ENCODE measurements around the gene CHRNG.

Gene CHRNG

DNA sequence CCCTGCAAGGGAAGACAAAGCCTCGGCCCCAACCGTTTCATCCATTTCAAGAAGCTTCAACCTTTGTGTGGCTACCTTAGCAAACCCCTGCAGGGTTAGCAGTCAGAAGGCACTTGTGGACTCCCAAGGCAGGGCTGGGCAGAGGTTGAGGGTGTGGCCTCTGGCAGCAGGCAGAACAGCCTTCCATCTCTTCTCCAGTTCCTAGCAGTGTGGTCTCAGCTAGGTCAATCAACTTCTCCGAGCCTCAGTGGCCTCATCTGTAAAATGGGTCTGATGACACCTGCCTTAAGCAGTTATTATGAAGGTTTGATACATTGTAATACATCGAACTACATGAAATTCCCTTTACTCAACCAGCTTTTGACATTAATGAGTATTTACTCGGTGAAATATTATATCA lies 26.1 kb upstream of the CHRNG start:
- Mint-ChIP-seq H3K4me3 (no peak overlapping the region), H3K27me3 (peaks cover 58% of the 10 kb centered on the region), H3K36me3 (ENCODE audit: insufficient read depth) (no peaks in the 10 kb centered on the region)

DNA sequence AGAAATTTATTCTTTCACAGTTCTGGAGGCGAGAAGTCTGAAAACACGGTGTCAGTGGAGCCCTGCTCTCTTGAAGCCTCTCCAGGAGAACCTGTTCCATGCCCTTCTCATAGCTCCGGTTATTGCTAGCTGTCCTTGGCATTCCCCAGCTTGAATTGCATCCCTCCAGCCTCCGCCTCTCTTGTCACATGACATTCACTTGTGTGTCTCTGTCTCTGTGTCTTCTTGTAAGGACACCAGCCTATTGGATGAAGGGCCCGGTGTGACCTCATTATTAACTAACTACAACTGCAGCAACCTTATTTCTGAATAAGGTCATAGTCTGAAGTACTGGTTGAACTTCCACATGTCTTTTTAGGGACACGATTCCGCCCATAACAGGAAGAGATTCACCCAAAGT lies 23.9 kb upstream of the CHRNG start:
- Mint-ChIP-seq H3K9me3 (no peaks in the 10 kb centered on the region), H3K27ac (ENCODE audit: low read depth) (no peak overlapping the region), H3K27me3 (peaks cover 67% of the 10 kb centered on the region), H3K4me3 (no peak overlapping the region), H3K36me3 (ENCODE audit: insufficient read depth) (peaks cover under 1% of the 10 kb centered on the region), H3K4me1 (no peaks in the 10 kb centered on the region)
- ATAC-seq (replicated peaks; ENCODE audit: extremely low read depth, poor library complexity, severe bottlenecking) (no peak), DNase-seq (ENCODE audit: low spot score in 2 of 2) (no peak)

More for the DNA sequence above, 26.1 kb upstream of the CHRNG start:
- ATAC-seq (replicated peaks; ENCODE audit: extremely low read depth, poor library complexity, severe bottlenecking) (no peak), DNase-seq (ENCODE audit: low spot score in 2 of 2) (no peak)
- no peak overlapping the region for H3K27ac Mint-ChIP-seq (ENCODE audit: low read depth)
- no peaks in the 10 kb centered on the region for H3K4me1 Mint-ChIP-seq
- H3K9me3 Mint-ChIP-seq = no peaks in the 10 kb centered on the region

DNA sequence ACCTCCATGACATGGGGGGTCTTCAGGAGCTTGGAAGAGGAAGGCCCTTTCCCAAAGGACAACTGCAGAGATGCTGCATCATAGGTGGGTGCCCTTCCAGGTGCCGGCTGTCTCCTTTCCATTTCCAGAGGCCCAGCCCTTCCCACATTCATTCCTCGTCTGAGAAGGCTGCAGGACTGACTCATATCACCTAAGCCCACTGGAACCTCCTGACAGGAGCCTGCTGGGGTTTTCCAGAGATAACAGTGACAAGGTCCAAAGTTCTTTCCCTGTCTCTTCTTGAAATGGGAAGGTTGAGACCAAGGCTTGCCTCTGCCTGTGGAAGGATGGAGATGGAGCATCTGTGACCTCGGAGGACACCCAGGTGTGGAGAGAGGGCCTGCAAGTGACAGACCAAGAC lies 22.9 kb upstream of the CHRNG start:
- no peak overlapping the region for H3K4me3 Mint-ChIP-seq
- H3K4me1 Mint-ChIP-seq = peaks cover 4% of the 10 kb centered on the region
- DNase-seq (ENCODE audit: low spot score in 2 of 2) (no peak), ATAC-seq (replicated peaks; ENCODE audit: extremely low read depth, poor library complexity, severe bottlenecking) (no peak)
- peaks cover 77% of the 10 kb centered on the region for H3K27me3 Mint-ChIP-seq
- no peaks in the 10 kb centered on the region for H3K9me3 Mint-ChIP-seq
- H3K27ac Mint-ChIP-seq (ENCODE audit: low read depth) = no peak overlapping the region
- H3K36me3 Mint-ChIP-seq (ENCODE audit: insufficient read depth) = peaks cover 3% of the 10 kb centered on the region

DNA sequence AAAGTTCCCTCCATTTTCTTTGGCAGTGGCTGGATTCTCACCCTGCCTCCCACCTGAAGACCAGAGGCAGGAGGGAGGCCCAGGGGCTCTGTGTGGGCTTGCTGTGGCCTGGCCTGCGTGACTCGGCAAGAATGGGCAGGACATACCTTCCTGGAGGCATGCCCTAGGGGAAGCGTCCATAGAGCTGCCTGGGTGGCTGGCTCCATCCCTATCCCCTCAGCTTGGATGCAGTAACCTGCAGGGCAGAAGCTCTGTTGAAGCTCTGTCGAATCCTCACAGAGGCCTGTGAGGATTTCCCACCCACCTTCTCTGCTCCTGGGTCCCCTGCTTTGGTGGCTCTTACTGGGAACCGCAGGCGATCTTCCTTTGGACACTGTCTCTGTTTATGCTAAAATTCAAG lies 20.6 kb upstream of the CHRNG start:
- Mint-ChIP-seq H3K9me3 (no peaks in the 10 kb centered on the region), H3K4me3 (no peak overlapping the region), H3K4me1 (peaks cover 10% of the 10 kb centered on the region), H3K36me3 (ENCODE audit: insufficient read depth) (peaks cover 3% of the 10 kb centered on the region), H3K27me3 (peaks cover 70% of the 10 kb centered on the region), H3K27ac (ENCODE audit: low read depth) (no peak overlapping the region)
- ATAC-seq (replicated peaks; ENCODE audit: extremely low read depth, poor library complexity, severe bottlenecking) (no peak), DNase-seq (ENCODE audit: low spot score in 2 of 2) (no peak)

DNA sequence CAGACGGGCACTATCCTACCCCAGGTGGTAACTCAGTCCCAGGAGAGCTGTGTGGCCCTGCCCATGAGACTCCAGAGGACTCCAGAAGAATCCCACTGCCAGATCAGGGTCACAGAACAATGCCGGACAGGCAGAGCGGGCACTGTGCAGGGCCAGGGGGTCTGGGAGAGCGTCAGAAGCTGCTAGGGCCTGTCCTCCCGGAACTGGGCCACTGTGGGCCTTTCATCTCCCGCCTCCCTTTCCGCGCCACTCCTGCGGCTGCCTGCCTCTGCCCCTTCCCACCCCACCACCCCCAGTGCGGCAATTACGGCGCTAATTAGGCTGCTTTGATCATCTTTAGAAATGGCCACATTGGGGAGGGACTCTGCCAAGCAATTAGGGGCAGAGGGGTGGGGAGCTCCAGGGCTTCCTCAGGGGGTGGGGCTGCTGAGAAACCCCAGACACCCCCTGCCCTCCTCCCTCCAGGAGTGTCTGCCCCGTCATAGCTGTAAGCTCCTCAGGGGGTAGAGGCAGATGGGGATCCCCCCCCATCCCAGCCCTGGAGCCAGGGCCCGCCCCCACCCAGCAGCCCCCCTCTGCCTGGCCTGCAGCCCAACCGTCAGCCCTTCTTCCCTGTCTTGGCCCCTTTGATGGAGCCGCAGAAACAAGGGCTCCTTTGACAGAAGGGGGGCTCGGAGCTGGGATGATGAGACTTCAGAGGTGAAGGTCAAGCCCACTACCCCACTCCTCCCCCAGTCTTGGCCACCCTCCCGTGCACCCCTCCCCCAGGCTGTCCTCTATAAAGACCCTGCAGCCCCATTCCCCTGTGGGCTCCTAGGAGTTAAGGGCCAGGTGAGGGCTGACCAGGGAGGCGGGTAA lies 19.7 kb upstream of the CHRNG start, which contains the start of gene PRSS56:
PRSS56 (plus strand) TSS at position 808 of the 858 bp plus-strand sequence. CDS start 211 bp downstream, outside the sequence.
- Mint-ChIP-seq H3K4me1 (peaks cover 10% of the 10 kb centered on the region), H3K27ac (ENCODE audit: low read depth) (no peak within 1 kb of the TSS), H3K4me3 (peak within 1 kb of the TSS; percentile 72), H3K9me3 (no peaks in the 10 kb centered on the region), H3K36me3 (ENCODE audit: insufficient read depth) (peaks cover 3% of the 10 kb centered on the region), H3K27me3 (peaks cover 68% of the 10 kb centered on the region)
- ATAC-seq (replicated peaks; ENCODE audit: extremely low read depth, poor library complexity, severe bottlenecking) (no peak), DNase-seq (ENCODE audit: low spot score in 2 of 2) (no peak)

DNA sequence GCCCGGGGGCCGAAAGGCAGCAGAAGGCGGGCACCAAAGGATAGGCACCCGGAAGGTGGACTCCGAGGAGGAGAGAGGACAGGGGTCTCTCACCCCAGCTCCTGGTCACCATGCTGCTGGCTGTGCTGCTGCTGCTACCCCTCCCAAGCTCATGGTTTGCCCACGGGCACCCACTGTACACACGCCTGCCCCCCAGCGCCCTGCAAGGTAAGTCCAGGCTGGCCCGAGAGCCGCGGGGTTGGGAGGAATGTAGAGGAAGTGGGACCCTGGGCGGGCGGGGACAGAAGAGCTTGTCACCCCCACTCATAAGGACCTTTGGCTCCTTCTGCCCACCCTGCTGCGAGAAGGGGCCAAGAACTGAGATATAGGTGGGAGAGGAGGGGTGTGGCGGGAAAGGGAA lies 19.0 kb upstream of the CHRNG start:
- Mint-ChIP-seq H3K27me3 (peaks cover 68% of the 10 kb centered on the region), H3K4me3 (no peak overlapping the region), H3K9me3 (no peaks in the 10 kb centered on the region), H3K27ac (ENCODE audit: low read depth) (no peak overlapping the region), H3K36me3 (ENCODE audit: insufficient read depth) (peaks cover 3% of the 10 kb centered on the region), H3K4me1 (peaks cover 10% of the 10 kb centered on the region)
- DNase-seq (ENCODE audit: low spot score in 2 of 2) (no peak), ATAC-seq (replicated peaks; ENCODE audit: extremely low read depth, poor library complexity, severe bottlenecking) (no peak)

DNA sequence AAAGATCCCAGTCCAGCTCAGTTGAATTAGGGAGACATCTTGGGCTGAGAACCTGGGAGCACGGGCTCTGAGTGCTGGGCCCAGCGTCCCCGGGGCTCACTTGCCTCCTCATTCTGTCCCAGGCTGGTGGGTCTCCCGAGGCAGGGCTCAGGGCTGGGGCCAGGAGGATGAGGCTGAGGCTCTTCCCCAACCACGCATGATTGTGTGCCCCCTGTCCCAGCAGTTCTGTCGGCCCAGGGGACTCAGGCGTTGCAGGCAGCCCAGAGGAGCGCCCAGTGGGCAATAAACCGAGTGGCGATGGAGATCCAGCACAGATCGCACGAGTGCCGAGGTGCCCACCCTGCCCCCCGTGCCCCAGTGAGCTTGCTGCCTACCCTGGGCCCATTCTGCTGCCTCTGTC lies 18.4 kb upstream of the CHRNG start:
- DNase-seq (ENCODE audit: low spot score in 2 of 2) (no peak), ATAC-seq (replicated peaks; ENCODE audit: extremely low read depth, poor library complexity, severe bottlenecking) (no peak)
- Mint-ChIP-seq H3K27ac (ENCODE audit: low read depth) (no peak overlapping the region), H3K4me3 (peak overlapping the region; percentile 72), H3K4me1 (peaks cover 10% of the 10 kb centered on the region), H3K9me3 (no peaks in the 10 kb centered on the region), H3K27me3 (peaks cover 68% of the 10 kb centered on the region), H3K36me3 (ENCODE audit: insufficient read depth) (peaks cover 3% of the 10 kb centered on the region)

DNA sequence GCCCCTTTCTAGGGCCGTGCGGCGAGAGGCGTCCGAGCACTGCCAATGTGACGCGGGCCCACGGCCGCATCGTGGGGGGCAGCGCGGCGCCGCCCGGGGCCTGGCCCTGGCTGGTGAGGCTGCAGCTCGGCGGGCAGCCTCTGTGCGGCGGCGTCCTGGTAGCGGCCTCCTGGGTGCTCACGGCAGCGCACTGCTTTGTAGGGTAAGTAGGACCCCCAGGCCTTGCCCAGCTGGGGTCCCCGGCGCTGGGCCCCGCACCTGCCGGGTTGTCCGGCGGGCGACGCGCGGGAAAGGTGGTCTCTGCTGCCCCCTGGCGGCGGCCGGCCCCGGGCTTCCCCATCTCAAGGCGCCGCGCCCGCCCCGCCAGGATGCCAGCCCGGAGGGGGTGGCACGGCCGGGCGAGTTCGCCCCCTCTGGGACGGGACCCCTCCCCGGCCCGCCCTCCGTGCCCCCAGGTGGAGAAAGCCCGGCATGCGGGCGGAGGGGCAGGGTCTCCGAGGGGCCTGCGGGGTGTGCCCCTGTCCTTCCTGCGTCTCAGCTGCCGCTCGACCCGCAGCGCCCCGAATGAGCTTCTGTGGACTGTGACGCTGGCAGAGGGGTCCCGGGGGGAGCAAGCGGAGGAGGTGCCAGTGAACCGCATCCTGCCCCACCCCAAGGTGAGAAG lies 17.4 kb upstream of the CHRNG start:
- H3K9me3 Mint-ChIP-seq = no peaks in the 10 kb centered on the region
- peak overlapping the region; percentile 72 for H3K4me3 Mint-ChIP-seq
- H3K27ac Mint-ChIP-seq (ENCODE audit: low read depth) = no peak overlapping the region
- peak; percentile 54 for ATAC-seq (replicated peaks; ENCODE audit: extremely low read depth, poor library complexity, severe bottlenecking)
- peak; percentile 33 to 75 for DNase-seq (ENCODE audit: low spot score in 2 of 2)
- peaks cover 3% of the 10 kb centered on the region for H3K36me3 Mint-ChIP-seq (ENCODE audit: insufficient read depth)
- peaks cover 10% of the 10 kb centered on the region for H3K4me1 Mint-ChIP-seq
- H3K27me3 Mint-ChIP-seq = peaks cover 69% of the 10 kb centered on the region

DNA sequence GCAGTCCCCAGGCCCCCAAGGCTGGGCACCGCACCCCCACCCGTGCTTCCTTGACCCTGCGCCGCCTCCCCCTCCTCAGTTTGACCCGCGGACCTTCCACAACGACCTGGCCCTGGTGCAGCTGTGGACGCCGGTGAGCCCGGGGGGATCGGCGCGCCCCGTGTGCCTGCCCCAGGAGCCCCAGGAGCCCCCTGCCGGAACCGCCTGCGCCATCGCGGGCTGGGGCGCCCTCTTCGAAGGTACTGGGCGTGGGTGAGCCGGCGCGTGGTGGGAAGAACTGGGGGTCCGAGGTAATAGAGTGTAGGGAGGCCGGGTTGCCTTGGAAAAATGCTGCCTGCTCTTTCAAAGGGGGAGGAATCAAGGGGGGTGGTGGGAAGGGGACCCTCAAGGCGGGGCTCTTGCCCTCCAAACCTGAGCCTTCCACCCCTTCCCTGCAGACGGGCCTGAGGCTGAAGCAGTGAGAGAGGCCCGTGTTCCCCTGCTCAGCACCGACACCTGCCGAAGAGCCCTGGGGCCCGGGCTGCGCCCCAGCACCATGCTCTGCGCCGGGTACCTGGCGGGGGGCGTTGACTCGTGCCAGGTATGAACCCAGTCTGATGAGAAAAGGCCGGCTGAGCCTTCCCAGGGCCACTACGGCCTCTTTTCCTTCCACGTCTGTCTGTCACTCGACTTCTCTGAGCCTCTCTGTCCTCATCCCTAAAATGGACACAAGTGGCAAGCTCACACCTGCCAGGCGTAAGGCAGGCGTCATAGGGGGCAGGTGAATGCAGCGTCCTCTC lies 16.7 kb upstream of the CHRNG start:
- Mint-ChIP-seq H3K9me3 (no peaks in the 10 kb centered on the region), H3K27me3 (peaks cover 71% of the 10 kb centered on the region), H3K4me1 (peaks cover 10% of the 10 kb centered on the region), H3K36me3 (ENCODE audit: insufficient read depth) (peaks cover 3% of the 10 kb centered on the region), H3K27ac (ENCODE audit: low read depth) (no peak overlapping the region), H3K4me3 (peak overlapping the region; percentile 54)
- no peak for DNase-seq (ENCODE audit: low spot score in 2 of 2)
- no peak for ATAC-seq (replicated peaks; ENCODE audit: extremely low read depth, poor library complexity, severe bottlenecking)

DNA sequence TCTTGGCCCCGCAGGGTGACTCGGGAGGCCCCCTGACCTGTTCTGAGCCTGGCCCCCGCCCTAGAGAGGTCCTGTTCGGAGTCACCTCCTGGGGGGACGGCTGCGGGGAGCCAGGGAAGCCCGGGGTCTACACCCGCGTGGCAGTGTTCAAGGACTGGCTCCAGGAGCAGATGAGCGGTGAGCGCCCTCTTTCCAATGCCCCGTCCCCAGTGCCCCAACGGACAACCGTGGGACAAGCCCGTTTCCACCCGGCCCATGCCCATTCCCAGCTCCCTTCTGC lies 16.1 kb upstream of the CHRNG start:
- Mint-ChIP-seq H3K4me3 (peak overlapping the region; percentile 54), H3K27ac (ENCODE audit: low read depth) (no peak overlapping the region), H3K27me3 (peaks cover 71% of the 10 kb centered on the region), H3K9me3 (no peaks in the 10 kb centered on the region), H3K4me1 (peaks cover 16% of the 10 kb centered on the region), H3K36me3 (ENCODE audit: insufficient read depth) (peaks cover 3% of the 10 kb centered on the region)
- no peak for DNase-seq (ENCODE audit: low spot score in 2 of 2)
- ATAC-seq (replicated peaks; ENCODE audit: extremely low read depth, poor library complexity, severe bottlenecking) = no peak

DNA sequence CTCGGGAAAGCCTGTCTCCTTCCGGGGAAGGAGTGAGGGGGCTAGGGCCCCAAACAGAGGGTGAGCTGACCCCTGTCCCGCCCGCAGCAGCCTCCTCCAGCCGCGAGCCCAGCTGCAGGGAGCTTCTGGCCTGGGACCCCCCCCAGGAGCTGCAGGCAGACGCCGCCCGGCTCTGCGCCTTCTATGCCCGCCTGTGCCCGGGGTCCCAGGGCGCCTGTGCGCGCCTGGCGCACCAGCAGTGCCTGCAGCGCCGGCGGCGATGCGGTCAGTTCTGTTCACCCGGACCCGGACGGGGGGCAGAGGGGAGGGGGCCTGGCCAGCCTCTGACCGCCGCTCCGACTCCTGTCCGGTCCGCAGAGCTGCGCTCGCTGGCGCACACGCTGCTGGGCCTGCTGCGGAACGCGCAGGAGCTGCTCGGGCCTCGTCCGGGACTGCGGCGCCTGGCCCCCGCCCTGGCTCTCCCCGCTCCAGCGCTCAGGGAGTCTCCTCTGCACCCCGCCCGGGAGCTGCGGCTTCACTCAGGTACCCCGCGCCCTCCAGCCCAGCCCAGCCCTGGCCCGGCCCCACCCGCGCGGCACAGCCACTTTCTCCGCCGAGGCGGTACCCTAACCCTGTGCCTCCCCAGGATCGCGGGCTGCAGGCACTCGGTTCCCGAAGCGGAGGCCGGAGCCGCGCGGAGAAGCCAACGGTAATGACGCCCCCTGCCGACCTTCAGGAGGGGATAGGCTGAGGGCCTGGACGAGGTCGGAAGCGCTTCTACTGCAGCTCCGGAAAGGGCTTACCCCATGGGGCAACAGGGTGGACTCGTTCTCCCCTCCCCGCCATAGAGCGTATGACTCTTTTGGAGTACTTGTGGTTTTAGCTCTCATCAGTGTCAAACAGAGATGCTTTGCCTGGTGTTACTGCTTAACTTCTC lies 15.6 kb upstream of the CHRNG start:
- Mint-ChIP-seq H3K27me3 (peaks cover 71% of the 10 kb centered on the region), H3K4me1 (peaks cover 22% of the 10 kb centered on the region), H3K27ac (ENCODE audit: low read depth) (no peak overlapping the region), H3K4me3 (peak overlapping the region; percentile 54), H3K36me3 (ENCODE audit: insufficient read depth) (peaks cover 3% of the 10 kb centered on the region), H3K9me3 (no peaks in the 10 kb centered on the region)
- ATAC-seq (replicated peaks; ENCODE audit: extremely low read depth, poor library complexity, severe bottlenecking) = no peak
- no peak for DNase-seq (ENCODE audit: low spot score in 2 of 2)

DNA sequence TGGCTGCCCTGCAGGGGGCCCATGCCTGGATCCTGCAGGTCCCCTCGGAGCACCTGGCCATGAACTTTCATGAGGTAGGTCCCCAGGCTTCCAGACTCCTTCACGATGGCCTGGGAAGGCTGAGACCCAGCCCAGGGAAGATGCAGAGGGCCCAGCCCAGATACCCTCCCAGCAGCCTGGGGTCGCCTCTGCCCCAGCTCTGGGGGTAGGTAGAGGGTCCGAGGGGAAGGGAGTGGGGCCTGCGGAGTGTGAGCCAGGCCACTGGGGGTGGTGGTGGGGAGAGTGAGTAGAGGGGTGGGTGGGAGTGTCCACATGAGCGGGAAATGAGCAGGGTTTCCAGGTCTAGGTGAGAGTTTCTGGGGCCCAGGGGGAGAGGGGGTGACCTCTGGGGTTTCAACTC lies 14.7 kb upstream of the CHRNG start:
- DNase-seq (ENCODE audit: low spot score in 2 of 2) (no peak), ATAC-seq (replicated peaks; ENCODE audit: extremely low read depth, poor library complexity, severe bottlenecking) (no peak)
- peaks cover 3% of the 10 kb centered on the region for H3K36me3 Mint-ChIP-seq (ENCODE audit: insufficient read depth)
- no peaks in the 10 kb centered on the region for H3K9me3 Mint-ChIP-seq
- no peak overlapping the region for H3K27ac Mint-ChIP-seq (ENCODE audit: low read depth)
- H3K4me3 Mint-ChIP-seq = no peak overlapping the region
- H3K27me3 Mint-ChIP-seq = peaks cover 73% of the 10 kb centered on the region
- H3K4me1 Mint-ChIP-seq = peaks cover 25% of the 10 kb centered on the region
